HEK293 (cell line): Measurements from ENCODE around the gene ERP44.

ENCODE experiments used
- CTCF ChIA-PET: fragments of 350-600 bp; formaldehyde crosslinking; extraction: SDS; loops from one replicate; lab custom pipeline; 2021; ENCODE audit warnings: antibody characterized with exemption; lab: Yijun Ruan, JAX
- POLR2A ChIA-PET: fragments of 300-600 bp; formaldehyde crosslinking; extraction: SDS; loops from one replicate; lab custom pipeline; 2020; ENCODE audit warnings: antibody characterized with exemption, inconsistent platforms; lab: Yijun Ruan, JAX
- H3K27ac ChIP-seq: fragments of 200-500 bp; sonication (Bioruptor generic); 2 replicates; pipeline ENCODE4 v1.5.1; 2014; ENCODE audit warnings: low read depth, low read length, control low read depth, inconsistent platforms; ENCODE audit errors: extremely low read depth
- H3K36me3 ChIP-seq, 2 experiments: fragments of 200-500 bp in 1 of 2; sonication (Bioruptor generic) in 1 of 2; 1 replicate in 1 of 2; 2 replicates in 1 of 2; pipeline ENCODE4 v1.5.1; 2014 to 2017; ENCODE audit warnings: inconsistent platforms in 2 of 2, low read length in 2 of 2; ENCODE audit not compliant: control insufficient read depth in 2 of 2, insufficient read depth in 1 of 2
- H3K4me1 ChIP-seq: fragments of 200-500 bp; sonication (Bioruptor generic); 2 replicates; pipeline ENCODE4 v1.5.1; 2014; ENCODE audit warnings: mild to moderate bottlenecking, low read length, inconsistent platforms; ENCODE audit not compliant: control insufficient read depth, insufficient read depth
- H3K4me3 ChIP-seq: 2 replicates; pipeline ENCODE4 v1.5.1; 2011; ENCODE audit warnings: low read depth, mild to moderate bottlenecking, control low read depth, low read length, moderate library complexity
- H3K9me3 ChIP-seq: fragments of 200-500 bp; sonication (Bioruptor generic); 2 replicates; pipeline ENCODE4 v1.5.1; 2014; ENCODE audit warnings: low read depth, low read length, inconsistent platforms; ENCODE audit not compliant: control insufficient read depth, insufficient read depth
- GLI4 ChIP-seq: fragments of 450-650 bp; formaldehyde crosslinking; IDR thresholded peaks from 2 replicates; pipeline ENCODE4 v1.5.1; 2016; ENCODE audit warnings: missing biosample characterization, missing genetic modification characterization
- GLIS1 ChIP-seq: fragments of 450-650 bp; formaldehyde crosslinking; IDR thresholded peaks from 2 replicates; pipeline ENCODE4 v1.5.1; 2016; ENCODE audit warnings: missing biosample characterization, missing genetic modification characterization
- HOXA7 ChIP-seq: sonication (generic); formaldehyde crosslinking; IDR thresholded peaks from 2 replicates; pipeline ENCODE4 v1.8.1; 2022; ENCODE audit warnings: missing genetic modification reagents, borderline replicate concordance
- HOXD13 ChIP-seq: sonication (generic); formaldehyde crosslinking; IDR thresholded peaks from 2 replicates; pipeline ENCODE4 v1.8.0; 2022; ENCODE audit warnings: missing genetic modification reagents, borderline replicate concordance
- KLF8 ChIP-seq: fragments of 450-650 bp; formaldehyde crosslinking; IDR thresholded peaks from 2 replicates; pipeline ENCODE4 v1.5.1; 2016; ENCODE audit warnings: missing biosample characterization, missing genetic modification characterization
- PRDM1 ChIP-seq: fragments of 450-650 bp; formaldehyde crosslinking; IDR thresholded peaks from 2 replicates; pipeline ENCODE4; 2016; ENCODE audit warnings: missing biosample characterization, missing genetic modification characterization
- REPIN1 ChIP-seq: fragments of 450-650 bp; formaldehyde crosslinking; IDR thresholded peaks from 2 replicates; pipeline ENCODE4 v1.5.1; 2017; ENCODE audit warnings: missing biosample characterization, missing genetic modification characterization, low read depth
- ZBTB6 ChIP-seq: fragments of 450-650 bp; formaldehyde crosslinking; IDR thresholded peaks from 2 replicates; pipeline ENCODE4 v1.5.1; 2017; ENCODE audit warnings: missing biosample characterization, missing genetic modification characterization
- ZFP41 ChIP-seq: fragments of 450-650 bp; formaldehyde crosslinking; IDR thresholded peaks from 2 replicates; pipeline ENCODE4 v1.5.1; 2016; ENCODE audit warnings: missing biosample characterization, missing genetic modification characterization, borderline replicate concordance
- ZFP69B ChIP-seq: fragments of 450-650 bp; formaldehyde crosslinking; IDR thresholded peaks from 2 replicates; pipeline ENCODE4 v1.5.1; 2016; ENCODE audit warnings: missing biosample characterization, missing genetic modification characterization
- ZNF341 ChIP-seq: fragments of 450-650 bp; formaldehyde crosslinking; IDR thresholded peaks from 2 replicates; pipeline ENCODE4; 2016; ENCODE audit warnings: low read depth, missing biosample characterization, missing genetic modification characterization
- ZNF433 ChIP-seq: fragments of 450-650 bp; formaldehyde crosslinking; IDR thresholded peaks from 2 replicates; pipeline ENCODE4 v1.5.1; 2016; ENCODE audit warnings: missing biosample characterization, missing genetic modification characterization, low read depth
- ZNF610 ChIP-seq: fragments of 450-650 bp; formaldehyde crosslinking; IDR thresholded peaks from 2 replicates; pipeline ENCODE4 v1.5.1; 2016; ENCODE audit warnings: missing biosample characterization, missing genetic modification characterization, borderline replicate concordance
- ZNF704 ChIP-seq: fragments of 450-650 bp; formaldehyde crosslinking; IDR thresholded peaks from 2 replicates; pipeline ENCODE4 v1.5.1; 2016; ENCODE audit warnings: missing biosample characterization, missing genetic modification characterization
- ZNF837 ChIP-seq: fragments of 450-650 bp; formaldehyde crosslinking; IDR thresholded peaks from 2 replicates; pipeline ENCODE4 v1.5.1; 2016; ENCODE audit warnings: missing biosample characterization, missing genetic modification characterization
- ZSCAN23 ChIP-seq: fragments of 450-650 bp; formaldehyde crosslinking; IDR thresholded peaks from 2 replicates; pipeline ENCODE4 v1.5.1; 2016; ENCODE audit warnings: missing biosample characterization, missing genetic modification characterization
- ZXDB ChIP-seq: fragments of 450-650 bp; formaldehyde crosslinking; IDR thresholded peaks from 2 replicates; pipeline ENCODE4 v1.5.1; 2016; ENCODE audit warnings: missing biosample characterization, missing genetic modification characterization
- TF ChIP-seq, protein P1 (sequence below): fragments of 450-650 bp; formaldehyde crosslinking; IDR thresholded peaks from 2 replicates; pipeline ENCODE4 v1.5.1; 2016; ENCODE audit warnings: missing biosample characterization, missing genetic modification characterization
- TF ChIP-seq, protein P2 (sequence below): fragments of 450-650 bp; formaldehyde crosslinking; IDR thresholded peaks from 2 replicates; pipeline ENCODE4 v1.5.1; 2016; ENCODE audit warnings: missing biosample characterization, missing genetic modification characterization, borderline replicate concordance
- TF ChIP-seq, protein P3 (sequence below): fragments of 450-650 bp; formaldehyde crosslinking; IDR thresholded peaks from 2 replicates; pipeline ENCODE4 v1.5.1; 2016; ENCODE audit warnings: missing biosample characterization, missing genetic modification characterization
- TF ChIP-seq, protein P4 (sequence below): fragments of 450-650 bp; formaldehyde crosslinking; IDR thresholded peaks from 2 replicates; pipeline ENCODE4 v1.5.1; 2016; ENCODE audit warnings: missing biosample characterization, missing genetic modification characterization

Gene ERP44

GRCh38 chr9:100126423-100126822 is 27.6 kb upstream of the ERP44 start:
- no peaks in the 10 kb centered on the region for H3K9me3 ChIP-seq
- no peak overlapping the region for H3K27ac ChIP-seq
- no peak overlapping the region for H3K4me3 ChIP-seq
- peaks cover 0 to 4% of the 10 kb centered on the region in 2 experiments; a peak in 2 of 3 replicates for H3K36me3 ChIP-seq
- ChIA-PET POLR2A (no interaction called here), CTCF (no interaction called here)
- 0 out of 2 replicates have a peak, but pooled peaks cover 5% of the 10 kb centered on the region for H3K4me1 ChIP-seq
- TF ChIP-seq KLF8 (tag by site-specific recombination) (no peak), ZSCAN23 (tag by site-specific recombination) (no peak), HOXD13 (CRISPR knock-in tag) (no peak), ZFP69B (tag by site-specific recombination) (no peak), ZNF610 (tag by site-specific recombination) (no peak), GLIS1 (tag by site-specific recombination) (no peak), ZNF341 (tag by site-specific recombination) (no peak), ZNF704 (tag by site-specific recombination) (no peak)
- TF ChIP-seq, protein P1, sequence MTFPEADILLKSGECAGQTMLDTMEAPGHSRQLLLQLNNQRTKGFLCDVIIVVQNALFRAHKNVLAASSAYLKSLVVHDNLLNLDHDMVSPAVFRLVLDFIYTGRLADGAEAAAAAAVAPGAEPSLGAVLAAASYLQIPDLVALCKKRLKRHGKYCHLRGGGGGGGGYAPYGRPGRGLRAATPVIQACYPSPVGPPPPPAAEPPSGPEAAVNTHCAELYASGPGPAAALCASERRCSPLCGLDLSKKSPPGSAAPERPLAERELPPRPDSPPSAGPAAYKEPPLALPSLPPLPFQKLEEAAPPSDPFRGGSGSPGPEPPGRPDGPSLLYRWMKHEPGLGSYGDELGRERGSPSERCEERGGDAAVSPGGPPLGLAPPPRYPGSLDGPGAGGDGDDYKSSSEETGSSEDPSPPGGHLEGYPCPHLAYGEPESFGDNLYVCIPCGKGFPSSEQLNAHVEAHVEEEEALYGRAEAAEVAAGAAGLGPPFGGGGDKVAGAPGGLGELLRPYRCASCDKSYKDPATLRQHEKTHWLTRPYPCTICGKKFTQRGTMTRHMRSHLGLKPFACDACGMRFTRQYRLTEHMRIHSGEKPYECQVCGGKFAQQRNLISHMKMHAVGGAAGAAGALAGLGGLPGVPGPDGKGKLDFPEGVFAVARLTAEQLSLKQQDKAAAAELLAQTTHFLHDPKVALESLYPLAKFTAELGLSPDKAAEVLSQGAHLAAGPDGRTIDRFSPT (tag by site-specific recombination) = no peak

DNA sequence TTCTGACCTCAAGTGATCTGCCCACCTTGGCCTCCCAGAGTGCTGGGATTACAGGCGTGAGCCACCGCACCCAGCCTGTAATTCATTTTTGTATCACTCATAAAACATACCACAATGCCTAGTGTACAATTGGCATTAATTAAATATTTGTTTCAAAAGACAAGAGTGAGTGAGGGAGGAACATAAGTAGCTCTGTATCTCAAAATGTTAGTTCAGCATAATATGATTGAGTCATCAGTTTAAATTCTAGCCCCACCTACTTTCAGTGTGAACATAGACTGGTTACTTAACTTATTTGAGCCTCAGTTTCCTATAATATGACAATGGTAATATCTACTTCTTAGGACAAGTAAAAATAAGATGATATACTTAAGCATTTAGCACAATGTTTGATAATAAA is 27.1 kb upstream of the ERP44 start:
- CTCF ChIA-PET = interaction anchor here (0.7 kb wide), 1 partner anchor 1114 kb away, joined by 5 read pairs; no protein-coding TSS in a partner anchor
- POLR2A ChIA-PET = no interaction called here
- peaks cover 0 to 6% of the 10 kb centered on the region in 2 experiments; a peak in 2 of 3 replicates for H3K36me3 ChIP-seq
- H3K27ac ChIP-seq = no peak overlapping the region
- H3K9me3 ChIP-seq = no peaks in the 10 kb centered on the region
- H3K4me3 ChIP-seq = no peak overlapping the region
- 0 out of 2 replicates have a peak, but pooled peaks cover 5% of the 10 kb centered on the region for H3K4me1 ChIP-seq
- no peak for TF ChIP-seq GLI4 (tag by site-specific recombination)
- no peak for TF ChIP-seq ZFP41 (tag by site-specific recombination)
- no peak for TF ChIP-seq REPIN1
- TF ChIP-seq, protein P2, sequence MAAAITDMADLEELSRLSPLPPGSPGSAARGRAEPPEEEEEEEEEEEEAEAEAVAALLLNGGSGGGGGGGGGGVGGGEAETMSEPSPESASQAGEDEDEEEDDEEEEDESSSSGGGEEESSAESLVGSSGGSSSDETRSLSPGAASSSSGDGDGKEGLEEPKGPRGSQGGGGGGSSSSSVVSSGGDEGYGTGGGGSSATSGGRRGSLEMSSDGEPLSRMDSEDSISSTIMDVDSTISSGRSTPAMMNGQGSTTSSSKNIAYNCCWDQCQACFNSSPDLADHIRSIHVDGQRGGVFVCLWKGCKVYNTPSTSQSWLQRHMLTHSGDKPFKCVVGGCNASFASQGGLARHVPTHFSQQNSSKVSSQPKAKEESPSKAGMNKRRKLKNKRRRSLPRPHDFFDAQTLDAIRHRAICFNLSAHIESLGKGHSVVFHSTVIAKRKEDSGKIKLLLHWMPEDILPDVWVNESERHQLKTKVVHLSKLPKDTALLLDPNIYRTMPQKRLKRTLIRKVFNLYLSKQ (tag by site-specific recombination) = no peak
- no peak for TF ChIP-seq ZNF837
- TF ChIP-seq ZBTB6 (tag by site-specific recombination) = no peak
- no peak for TF ChIP-seq PRDM1 (tag by site-specific recombination)
- TF ChIP-seq, protein P3, sequence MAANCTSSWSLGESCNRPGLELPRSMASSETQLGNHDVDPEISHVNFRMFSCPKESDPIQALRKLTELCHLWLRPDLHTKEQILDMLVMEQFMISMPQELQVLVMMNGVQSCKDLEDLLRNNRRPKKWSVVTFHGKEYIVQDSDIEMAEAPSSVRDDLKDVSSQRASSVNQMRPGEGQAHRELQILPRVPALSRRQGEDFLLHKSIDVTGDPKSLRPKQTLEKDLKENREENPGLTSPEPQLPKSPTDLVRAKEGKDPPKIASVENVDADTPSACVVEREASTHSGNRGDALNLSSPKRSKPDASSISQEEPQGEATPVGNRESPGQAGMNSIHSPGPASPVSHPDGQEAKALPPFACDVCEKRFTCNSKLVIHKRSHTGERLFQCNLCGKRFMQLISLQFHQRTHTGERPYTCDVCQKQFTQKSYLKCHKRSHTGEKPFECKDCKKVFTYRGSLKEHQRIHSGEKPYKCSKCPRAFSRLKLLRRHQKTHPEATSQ = no peak
- TF ChIP-seq HOXA7 (CRISPR knock-in tag) = no peak
- TF ChIP-seq ZNF433 (tag by site-specific recombination) = no peak
- TF ChIP-seq, protein P4, sequence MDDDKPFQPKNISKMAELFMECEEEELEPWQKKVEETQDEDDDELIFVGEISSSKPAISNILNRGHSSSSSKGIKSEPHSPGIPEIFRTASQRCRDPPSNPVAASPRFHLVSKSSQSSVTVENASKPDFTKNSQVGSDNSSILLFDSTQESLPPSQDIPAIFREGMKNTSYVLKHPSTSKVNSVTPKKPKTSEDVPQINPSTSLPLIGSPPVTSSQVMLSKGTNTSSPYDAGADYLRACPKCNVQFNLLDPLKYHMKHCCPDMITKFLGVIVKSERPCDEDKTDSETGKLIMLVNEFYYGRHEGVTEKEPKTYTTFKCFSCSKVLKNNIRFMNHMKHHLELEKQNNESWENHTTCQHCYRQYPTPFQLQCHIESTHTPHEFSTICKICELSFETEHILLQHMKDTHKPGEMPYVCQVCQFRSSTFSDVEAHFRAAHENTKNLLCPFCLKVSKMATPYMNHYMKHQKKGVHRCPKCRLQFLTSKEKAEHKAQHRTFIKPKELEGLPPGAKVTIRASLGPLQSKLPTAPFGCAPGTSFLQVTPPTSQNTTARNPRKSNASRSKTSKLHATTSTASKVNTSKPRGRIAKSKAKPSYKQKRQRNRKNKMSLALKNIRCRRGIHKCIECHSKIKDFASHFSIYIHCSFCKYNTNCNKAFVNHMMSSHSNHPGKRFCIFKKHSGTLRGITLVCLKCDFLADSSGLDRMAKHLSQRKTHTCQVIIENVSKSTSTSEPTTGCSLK = no peak
- no peak for TF ChIP-seq ZXDB (tag by site-specific recombination)
